CD14-positive monocyte (primary cell): ENCODE data around the gene LCE1F. TPM values are rescaled to one million over a fixed set of nuclear protein-coding genes. Genes with fewer than 3 reads are reported as not detected.

Experiments
- DNase-seq, 3 donors: peaks; one replicate each; pipeline ENCODE4 v3.0.0-alpha.2; 2011 to 2022
- H2AFZ ChIP-seq: 2 replicates; pipeline ENCODE4 v1.6.0; 2012; ENCODE audit warnings: mild to moderate bottlenecking, low read depth, low read length, inconsistent platforms; ENCODE audit not compliant: insufficient read depth, poor library complexity, severe bottlenecking
- H3K27ac ChIP-seq, 2 donors: 1 replicate in 1 of 2; 2 replicates in 1 of 2; pipeline ENCODE4 v1.5.1; 2012 to 2013; ENCODE audit warnings: low read length in 2 of 2, control low read depth in 1 of 2, inconsistent platforms in 1 of 2, low read depth in 1 of 2, mild to moderate bottlenecking in 1 of 2
- H3K27me3 ChIP-seq, 2 donors: one replicate each; pipeline versions ENCODE4 v1.6.0 to v1.6.1; 2011 to 2013; ENCODE audit warnings: low read length in 2 of 2; ENCODE audit not compliant: control insufficient read depth in 2 of 2, insufficient read depth in 2 of 2
- H3K36me3 ChIP-seq, 2 donors: replicated peaks in 1 of 2; 1 replicate in 1 of 2; 2 replicates in 1 of 2; pipeline versions ENCODE4 v1.5.1 to v1.6.1; 2012 to 2013; ENCODE audit warnings: low read length in 2 of 2, control low read depth in 1 of 2, inconsistent platforms in 1 of 2, mild to moderate bottlenecking in 1 of 2; ENCODE audit not compliant: insufficient read depth in 2 of 2, control insufficient read depth in 1 of 2
- H3K4me1 ChIP-seq, 2 donors: 1 replicate in 1 of 2; 2 replicates in 1 of 2; pipeline versions ENCODE4 v1.5.1 to v1.6.1; 2012 to 2013; ENCODE audit warnings: low read length in 2 of 2, control low read depth in 1 of 2, inconsistent platforms in 1 of 2, mild to moderate bottlenecking in 1 of 2, moderate library complexity in 1 of 2; ENCODE audit not compliant: insufficient read depth in 2 of 2, control insufficient read depth in 1 of 2
- H3K4me2 ChIP-seq: replicated peaks from 2 replicates; pipeline ENCODE3; 2012; ENCODE audit warnings: low read length, moderate library complexity, mild to moderate bottlenecking; ENCODE audit not compliant: poor library complexity, severe bottlenecking; ENCODE audit errors: extremely low read depth
- H3K4me3 ChIP-seq, 3 experiments: fragments of 200-600 bp in 1 of 3; sonication (generic) in 1 of 3; replicated peaks in 1 of 3; 1 replicate in 2 of 3; 2 replicates in 1 of 3; pipeline ENCODE4 v1.5.1; 2011 to 2013; ENCODE audit warnings: low read length in 3 of 3, mild to moderate bottlenecking in 3 of 3, control low read depth in 2 of 3, low read depth in 2 of 3, inconsistent platforms in 1 of 3, moderate library complexity in 1 of 3
- H3K79me2 ChIP-seq: 2 replicates; pipeline ENCODE4 v1.6.0; 2012; ENCODE audit warnings: mild to moderate bottlenecking, control low read depth, inconsistent platforms, low read length, moderate library complexity; ENCODE audit not compliant: insufficient read depth
- H3K9ac ChIP-seq: 2 replicates; pipeline ENCODE4 v1.6.0; 2017; ENCODE audit warnings: low read length, mild to moderate bottlenecking; ENCODE audit not compliant: insufficient read depth, poor library complexity, severe bottlenecking
- H3K9me3 ChIP-seq, 2 donors: replicated peaks in 1 of 2; 1 replicate in 1 of 2; 2 replicates in 1 of 2; pipeline versions ENCODE4 v1.5.1 to v1.6.1; 2012 to 2013; ENCODE audit warnings: low read length in 2 of 2, control low read depth in 1 of 2; ENCODE audit not compliant: control insufficient read depth in 1 of 2, insufficient read depth in 1 of 2
- H4K20me1 ChIP-seq: 2 replicates; pipeline ENCODE4 v1.6.0; 2012; ENCODE audit warnings: mild to moderate bottlenecking, low read length, control low read depth, moderate library complexity; ENCODE audit not compliant: insufficient read depth
- H3K27ac Mint-ChIP-seq, 7 donors: one replicate each; pipeline ENCODE4 v1.8.0; 2020; ENCODE audit warnings: mild to moderate bottlenecking in 7 of 7, mixed read lengths in 7 of 7, moderate library complexity in 6 of 7, inconsistent platforms in 2 of 7
- H3K27me3 Mint-ChIP-seq, 3 donors: one replicate each; pipeline ENCODE4 v1.8.0; 2021 to 2022; ENCODE audit warnings: low read depth in 3 of 3, mild to moderate bottlenecking in 3 of 3, mixed read lengths in 3 of 3, moderate library complexity in 3 of 3, inconsistent platforms in 1 of 3
- H3K36me3 Mint-ChIP-seq, 2 donors: one replicate each; pipeline ENCODE4 v1.8.0; 2020; ENCODE audit warnings: mixed read lengths in 2 of 2, inconsistent platforms in 1 of 2, mild to moderate bottlenecking in 1 of 2
- H3K4me1 Mint-ChIP-seq: one replicate; pipeline ENCODE4 v1.8.0; 2020; ENCODE audit warnings: mild to moderate bottlenecking, mixed read lengths
- H3K4me3 Mint-ChIP-seq, 2 donors: one replicate each; pipeline ENCODE4 v1.8.0; 2020; ENCODE audit warnings: mild to moderate bottlenecking in 2 of 2, mixed read lengths in 2 of 2, moderate library complexity in 1 of 2
- H3K9me3 Mint-ChIP-seq, 7 donors: one replicate each; pipeline ENCODE4 v1.8.0; 2020 to 2022; ENCODE audit warnings: mixed read lengths in 7 of 7, mild to moderate bottlenecking in 6 of 7, moderate library complexity in 6 of 7, inconsistent platforms in 2 of 7
- CTCF ChIP-seq: fragments of 200-600 bp; IDR thresholded peaks from one replicate; pipeline ENCODE4 v1.8.0; 2022; ENCODE audit warnings: antibody characterized with exemption, mild to moderate bottlenecking
- WGBS: methylation state at CpG from one replicate; pipeline ENCODE4 v1.1.5; 2013; ENCODE audit warnings: missing lambda C conversion rate; ENCODE audit not compliant: insufficient coverage; 5-methylcytosine and 5-hydroxymethylcytosine counted together
- intact Hi-C, 2 donors: fragments of 100-400 bp; cut with micrococcal nuclease; formaldehyde crosslinking; loops; one replicate each; pipeline versions ENCODE4 v1.15.0 to v1.15.1; 2023
- polyA plus RNA-seq, 3 donors: library from polyadenylated mRNA; depleted of rRNA in 1 of 3; unstranded in 2 of 3; stranded (reverse) in 1 of 3; fragments of 300-500 nt in 2 of 3; fragments of >200 nt in 1 of 3; fragmentation: Illumina TruSeq in 2 of 3; gene quantifications; 1 replicate in 2 of 3; 2 replicates in 1 of 3; pipeline ENCODE4 v1.2.3, GENCODE V29; 2012 to 2021

Gene LCE1F
- polyA plus RNA-seq, 3 donors, result not detected

DNA sequence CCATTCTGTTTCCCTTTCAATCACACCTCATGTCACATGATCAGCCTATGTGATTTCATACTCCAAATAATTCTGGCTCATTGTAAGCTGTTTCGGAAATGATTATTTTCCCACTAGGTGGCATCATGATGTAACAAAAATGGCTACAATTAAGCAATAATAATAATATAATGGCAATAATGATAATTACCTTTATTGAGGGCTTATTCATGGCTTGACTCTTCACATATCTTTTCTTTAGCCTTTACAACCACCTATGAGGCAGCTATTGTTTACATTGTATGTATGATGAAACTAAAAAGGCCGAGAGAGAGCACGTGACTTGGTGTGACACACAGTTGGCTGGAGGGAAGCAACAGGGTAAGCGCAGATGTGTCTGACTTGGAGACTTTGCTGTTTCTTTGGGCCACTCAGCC is 29.6 kb upstream of the LCE1F start:
- intact Hi-C loops, result no loop called here
- H3K9me3 ChIP-seq, result no peaks in the 10 kb centered on the region
- no peaks in the 10 kb centered on the region for H3K9me3 Mint-ChIP-seq
- no peak for DNase-seq
- H3K79me2 ChIP-seq, result no peaks in the 10 kb centered on the region
- H2AFZ ChIP-seq, result no peak overlapping the region
- H3K27ac Mint-ChIP-seq, result no peak overlapping the region
- no peaks in the 10 kb centered on the region for H3K36me3 ChIP-seq
- no peak for TF ChIP-seq CTCF
- peaks cover 0 to 6% of the 10 kb centered on the region in 2 donors for H3K27me3 ChIP-seq
- no peak overlapping the region for H3K4me3 Mint-ChIP-seq
- no peak overlapping the region for H3K4me3 ChIP-seq
- peaks cover 4 to 13% (median 11%) of the 10 kb centered on the region in 3 donors for H3K27me3 Mint-ChIP-seq
- peaks cover 2% of the 10 kb centered on the region for H3K4me1 Mint-ChIP-seq
- no peaks in the 10 kb centered on the region for H3K36me3 Mint-ChIP-seq
- H3K4me2 ChIP-seq, result no peak overlapping the region
- no peak overlapping the region for H3K27ac ChIP-seq
- no peaks in the 10 kb centered on the region for H3K4me1 ChIP-seq
- no peaks in the 10 kb centered on the region for H4K20me1 ChIP-seq
- WGBS, result 89% methylated on average over 3 of the region's 4 CpGs
- H3K9ac ChIP-seq, result no peak overlapping the region

DNA sequence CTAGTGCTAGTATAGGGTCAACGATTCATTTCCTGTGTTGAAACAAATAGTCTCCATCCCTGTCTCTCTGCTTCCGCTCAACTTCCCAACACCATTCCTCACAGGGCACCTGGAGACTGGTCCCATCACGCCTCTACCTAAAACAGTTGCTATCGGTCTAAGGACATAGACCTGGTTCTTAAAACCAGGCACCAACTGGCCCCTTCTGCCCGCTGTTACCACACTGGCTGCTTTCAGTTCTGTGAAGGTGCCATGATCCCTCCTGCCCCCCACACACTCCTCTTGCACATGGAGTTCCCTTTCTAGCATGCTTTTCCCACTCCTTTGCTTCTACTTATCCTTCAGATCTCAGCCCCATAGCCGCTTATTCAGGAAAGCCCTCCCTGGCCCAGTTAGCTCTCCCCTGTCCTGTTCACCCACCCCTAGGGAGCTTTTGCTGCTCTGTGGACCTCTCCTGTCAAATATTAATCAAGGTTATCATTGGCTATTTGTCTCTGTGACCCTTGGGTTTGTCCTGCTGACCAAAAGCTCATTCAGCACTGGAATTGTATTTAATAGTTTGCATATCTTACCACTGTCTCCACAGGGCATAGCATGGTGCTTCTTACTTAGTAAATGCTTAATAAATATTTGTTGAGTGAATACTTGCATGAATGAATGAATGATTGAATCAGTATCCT is 29.0 kb upstream of the LCE1F start:
- Histone ChIP-seq H3K9ac (no peak overlapping the region), H3K4me3 (no peak overlapping the region), H3K27ac (no peak overlapping the region), H3K4me2 (no peak overlapping the region), H3K4me1 (no peaks in the 10 kb centered on the region), H3K27me3 (peaks cover under 1 to 10% of the 10 kb centered on the region in 2 donors), H3K36me3 (no peaks in the 10 kb centered on the region), H3K79me2 (no peaks in the 10 kb centered on the region), H2AFZ (no peak overlapping the region), H3K9me3 (no peaks in the 10 kb centered on the region), H4K20me1 (no peaks in the 10 kb centered on the region)
- TF ChIP-seq CTCF, result no peak
- no peak for DNase-seq
- no peaks in the 10 kb centered on the region for H3K36me3 Mint-ChIP-seq
- WGBS, result 85% methylated on average over 5 of the region's 6 CpGs
- no peak overlapping the region for H3K4me3 Mint-ChIP-seq
- intact Hi-C loops, result no loop called here
- peaks cover 6 to 13% (median 11%) of the 10 kb centered on the region in 3 donors for H3K27me3 Mint-ChIP-seq
- no peaks in the 10 kb centered on the region for H3K9me3 Mint-ChIP-seq
- peaks cover 2% of the 10 kb centered on the region for H3K4me1 Mint-ChIP-seq
- H3K27ac Mint-ChIP-seq, result no peak overlapping the region
